Measurements from ENCODE around the gene MPST. TPM values are rescaled to one million over a fixed set of nuclear protein-coding genes. Genes with fewer than 3 reads are reported as not detected.
A peak's percentile ranks its signal among the peaks of the same experiment; 100 is the strongest.

The MPST gene
- total and polyA plus RNA-seq, 4 experiments from 2014 or later: 3.7 to 7.4 (median 5.6) TPM

GRCh38 chr22:37062702-37063381 lies 43.3 kb downstream of the MPST start:
- CTCF ChIA-PET (ENCODE audit: partially characterized antibody): no interaction called here
- peaks cover 4 to 10% (median 7%) of the 10 kb centered on the region in 4 donors for H3K4me1 Mint-ChIP-seq

GRCh38 chr22:37063431-37064420 lies 44.2 kb downstream of the MPST start:
- no peaks in the 10 kb centered on the region for H3K9me3 Mint-ChIP-seq

More at GRCh38 chr22:37062702-37063381, 43.3 kb downstream of the MPST start:
- Mint-ChIP-seq H3K27ac (peak overlapping the region in 2 of 7 donors; percentile 20 to 51), H3K36me3 (peaks cover 6 to 29% of the 10 kb centered on the region in 2 donors), H3K9me3 (no peaks in the 10 kb centered on the region), H3K27me3 (peaks cover 0 to 4% of the 10 kb centered on the region in 2 donors), H3K4me3 (no peak overlapping the region)
- Histone ChIP-seq H3K27ac (ENCODE audit: low read depth, low read length) (no peak overlapping the region), H3K4me3 (ENCODE audit: low read length in 2 of 2) (no peak overlapping the region), H3K36me3 (ENCODE audit: insufficient read depth, low read length) (peaks cover 3% of the 10 kb centered on the region), H3K4me1 (ENCODE audit: insufficient read depth, low read length) (peaks cover 18% of the 10 kb centered on the region), H3K27me3 (ENCODE audit: insufficient read depth, low read length) (no peaks in the 10 kb centered on the region), H3K9me3 (ENCODE audit: control insufficient read depth in 1 of 2, low read length in 2 of 2) (no peaks in the 10 kb centered on the region)
- POLR2A ChIA-PET (ENCODE audit: partially characterized antibody): no interaction called here
- DNase-seq: no peak
- intact Hi-C loops (cut with micrococcal nuclease): no loop called here

GRCh38 chr22:37064553-37064952 lies 45.0 kb downstream of the MPST start:
- Mint-ChIP-seq H3K27me3 (peaks cover 0 to 5% of the 10 kb centered on the region in 2 donors), H3K4me1 (peaks cover 4 to 10% (median 8%) of the 10 kb centered on the region in 4 donors), H3K9me3 (no peaks in the 10 kb centered on the region), H3K27ac (peak overlapping the region in 1 of 7 donors; percentile 70), H3K4me3 (no peak overlapping the region), H3K36me3 (peaks cover 6 to 19% of the 10 kb centered on the region in 2 donors)
- no peak for DNase-seq
- H3K4me3 ChIP-seq (ENCODE audit: low read length in 2 of 2): no peak overlapping the region
- intact Hi-C loops (cut with micrococcal nuclease): no loop called here
- H3K36me3 ChIP-seq (ENCODE audit: insufficient read depth, low read length): no peaks in the 10 kb centered on the region
- no peaks in the 10 kb centered on the region for H3K27me3 ChIP-seq (ENCODE audit: insufficient read depth, low read length)
- H3K27ac ChIP-seq (ENCODE audit: low read depth, low read length): no peak overlapping the region
- H3K9me3 ChIP-seq (ENCODE audit: control insufficient read depth in 1 of 2, low read length in 2 of 2): no peaks in the 10 kb centered on the region
- ChIA-PET POLR2A (ENCODE audit: partially characterized antibody) (interaction anchor here (0.8 kb wide), 1 partner anchor 135 kb away, joined by 3 read pairs; no protein-coding TSS in a partner anchor), CTCF (ENCODE audit: partially characterized antibody) (no interaction called here)
- H3K4me1 ChIP-seq (ENCODE audit: insufficient read depth, low read length): peaks cover 14% of the 10 kb centered on the region

More at GRCh38 chr22:37063431-37064420, 44.2 kb downstream of the MPST start:
- Mint-ChIP-seq H3K27me3 (peaks cover 0 to 4% of the 10 kb centered on the region in 2 donors), H3K27ac (peak overlapping the region in 4 of 7 donors; percentile 30 to 87 (median 52)), H3K36me3 (peaks cover 6 to 22% of the 10 kb centered on the region in 2 donors), H3K4me1 (peaks cover 4 to 10% (median 8%) of the 10 kb centered on the region in 4 donors), H3K4me3 (no peak overlapping the region)
- Histone ChIP-seq H3K4me1 (ENCODE audit: insufficient read depth, low read length) (peaks cover 18% of the 10 kb centered on the region), H3K27ac (ENCODE audit: low read depth, low read length) (no peak overlapping the region), H3K27me3 (ENCODE audit: insufficient read depth, low read length) (no peaks in the 10 kb centered on the region), H3K9me3 (ENCODE audit: control insufficient read depth in 1 of 2, low read length in 2 of 2) (no peaks in the 10 kb centered on the region), H3K36me3 (ENCODE audit: insufficient read depth, low read length) (no peaks in the 10 kb centered on the region), H3K4me3 (ENCODE audit: low read length in 2 of 2) (no peak overlapping the region)
- ChIA-PET CTCF (ENCODE audit: partially characterized antibody) (no interaction called here), POLR2A (ENCODE audit: partially characterized antibody) (interaction anchor here (0.8 kb wide), 1 partner anchor 136 kb away, joined by 3 read pairs; no protein-coding TSS in a partner anchor)
- DNase-seq: peak in 2 of 5 donors; percentile 15 to 28
- intact Hi-C loops (cut with micrococcal nuclease): no loop called here

DNA sequence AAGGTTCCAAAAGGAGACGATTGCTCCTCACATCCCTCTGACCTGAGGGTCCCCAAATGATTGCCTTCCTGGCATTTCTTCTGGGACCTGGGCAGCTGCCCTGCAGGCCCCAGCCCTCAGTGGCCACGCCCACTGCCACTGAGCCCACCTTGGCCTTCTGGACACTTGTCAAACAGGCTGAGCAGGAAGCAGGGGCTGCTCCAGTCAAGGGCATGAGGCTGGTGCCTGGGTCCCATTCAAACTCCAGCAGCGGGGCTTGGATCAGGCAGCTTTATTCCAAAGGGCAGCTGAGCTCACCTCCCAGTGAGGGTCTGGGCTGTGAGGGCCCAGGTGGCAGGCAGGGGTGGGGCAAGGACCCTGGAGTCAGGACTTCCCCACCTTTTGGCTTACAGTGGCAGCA lies 45.6 kb downstream of the MPST start:
- H3K4me1 Mint-ChIP-seq: peaks cover 3 to 7% (median 4%) of the 10 kb centered on the region in 4 donors
- intact Hi-C loops (cut with micrococcal nuclease): no loop called here
- H3K27ac Mint-ChIP-seq: no peak overlapping the region
- H3K9me3 ChIP-seq (ENCODE audit: control insufficient read depth in 1 of 2, low read length in 2 of 2): no peaks in the 10 kb centered on the region
- POLR2A ChIA-PET (ENCODE audit: partially characterized antibody): interaction anchor here (0.6 kb wide), 1 partner anchor 103 kb away, joined by 3 read pairs; no protein-coding TSS in a partner anchor
- H3K27me3 Mint-ChIP-seq: peaks cover 2 to 10% of the 10 kb centered on the region in 2 donors
- H3K9me3 Mint-ChIP-seq: no peaks in the 10 kb centered on the region
- no peaks in the 10 kb centered on the region for H3K27me3 ChIP-seq (ENCODE audit: insufficient read depth, low read length)
- H3K36me3 ChIP-seq (ENCODE audit: insufficient read depth, low read length): no peaks in the 10 kb centered on the region
- peaks cover 8% of the 10 kb centered on the region for H3K4me1 ChIP-seq (ENCODE audit: insufficient read depth, low read length)
- no peak for DNase-seq
- CTCF ChIA-PET (ENCODE audit: partially characterized antibody): interaction anchor here (1.0 kb wide), 1 partner anchor 15 kb away, joined by 3 read pairs; no protein-coding TSS in a partner anchor
- H3K4me3 ChIP-seq (ENCODE audit: low read length in 2 of 2): no peak overlapping the region
- H3K27ac ChIP-seq (ENCODE audit: low read depth, low read length): no peak overlapping the region
- H3K36me3 Mint-ChIP-seq: peaks cover 6 to 15% of the 10 kb centered on the region in 2 donors
- H3K4me3 Mint-ChIP-seq: no peak overlapping the region

DNA sequence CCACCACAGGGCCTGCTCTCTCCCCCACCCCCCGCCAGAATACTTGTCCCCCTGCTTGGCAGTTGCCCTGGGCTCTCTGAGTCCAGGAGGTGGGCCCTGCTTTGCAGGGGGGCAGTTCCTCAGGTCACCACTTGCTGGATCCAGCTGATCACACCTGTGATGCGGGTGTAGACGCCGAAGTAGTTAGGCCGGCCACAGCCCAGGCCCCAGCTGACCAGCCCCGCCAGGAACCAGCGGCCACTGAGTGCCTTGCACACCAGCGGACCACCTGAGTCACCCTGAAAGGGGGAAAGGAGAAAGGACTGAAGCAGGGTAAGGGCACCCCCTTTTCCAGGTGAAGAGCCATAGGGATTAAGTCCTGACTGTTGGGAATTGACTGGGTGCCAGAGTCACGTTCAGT lies 46.4 kb downstream of the MPST start:
- Histone ChIP-seq H3K36me3 (ENCODE audit: insufficient read depth, low read length) (no peaks in the 10 kb centered on the region), H3K27me3 (ENCODE audit: insufficient read depth, low read length) (no peaks in the 10 kb centered on the region), H3K4me1 (ENCODE audit: insufficient read depth, low read length) (peaks cover under 1% of the 10 kb centered on the region), H3K9me3 (ENCODE audit: control insufficient read depth in 1 of 2, low read length in 2 of 2) (no peaks in the 10 kb centered on the region), H3K4me3 (ENCODE audit: low read length in 2 of 2) (no peak overlapping the region), H3K27ac (ENCODE audit: low read depth, low read length) (no peak overlapping the region)
- ChIA-PET POLR2A (ENCODE audit: partially characterized antibody) (no interaction called here), CTCF (ENCODE audit: partially characterized antibody) (interaction anchor here (1.0 kb wide), 1 partner anchor 14 kb away, joined by 3 read pairs; no protein-coding TSS in a partner anchor)
- intact Hi-C loops (cut with micrococcal nuclease): no loop called here
- Mint-ChIP-seq H3K9me3 (no peaks in the 10 kb centered on the region), H3K4me3 (no peak overlapping the region), H3K27me3 (peaks cover 3 to 10% of the 10 kb centered on the region in 2 donors), H3K27ac (no peak overlapping the region), H3K36me3 (peaks cover 6 to 11% of the 10 kb centered on the region in 2 donors), H3K4me1 (peaks cover 0 to 4% (median 1%) of the 10 kb centered on the region in 4 donors)
- no peak for DNase-seq

DNA sequence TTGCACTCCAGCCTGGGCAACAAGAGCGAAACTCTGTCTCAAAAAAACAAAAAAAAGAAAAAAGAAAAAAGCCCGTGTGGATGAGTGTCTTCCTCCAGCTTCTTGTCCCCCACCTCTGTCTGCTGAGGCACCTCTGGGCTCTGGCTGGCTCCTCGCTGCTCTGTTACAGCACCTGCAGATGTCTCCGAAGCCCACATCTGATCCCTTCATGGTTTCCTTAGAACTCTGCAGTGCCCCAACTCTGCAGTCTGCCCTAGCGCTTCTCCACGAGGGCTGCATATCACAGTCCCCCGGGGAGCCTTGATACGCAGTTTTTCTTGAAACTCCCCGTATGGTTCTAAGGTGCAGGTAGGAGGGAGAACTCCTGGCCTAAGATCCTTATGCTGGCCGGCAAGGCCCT lies 47.9 kb downstream of the MPST start:
- H3K9me3 Mint-ChIP-seq: no peaks in the 10 kb centered on the region
- peaks cover 6 to 8% of the 10 kb centered on the region in 2 donors for H3K36me3 Mint-ChIP-seq
- H3K4me1 ChIP-seq (ENCODE audit: insufficient read depth, low read length): no peaks in the 10 kb centered on the region
- no peak overlapping the region for H3K27ac Mint-ChIP-seq
- POLR2A ChIA-PET (ENCODE audit: partially characterized antibody): no interaction called here
- peaks cover 3 to 10% of the 10 kb centered on the region in 2 donors for H3K27me3 Mint-ChIP-seq
- no peak overlapping the region for H3K27ac ChIP-seq (ENCODE audit: low read depth, low read length)
- H3K4me1 Mint-ChIP-seq: peaks cover 0 to 2% (median 0%) of the 10 kb centered on the region in 4 donors
- intact Hi-C loops (cut with micrococcal nuclease): no loop called here
- no peak overlapping the region for H3K4me3 Mint-ChIP-seq
- no peaks in the 10 kb centered on the region for H3K36me3 ChIP-seq (ENCODE audit: insufficient read depth, low read length)
- CTCF ChIA-PET (ENCODE audit: partially characterized antibody): interaction anchor here (1.8 kb wide), 1 partner anchor 9 kb away, joined by 6 read pairs; no protein-coding TSS in a partner anchor
- no peak overlapping the region for H3K4me3 ChIP-seq (ENCODE audit: low read length in 2 of 2)
- H3K9me3 ChIP-seq (ENCODE audit: control insufficient read depth in 1 of 2, low read length in 2 of 2): no peaks in the 10 kb centered on the region
- H3K27me3 ChIP-seq (ENCODE audit: insufficient read depth, low read length): no peaks in the 10 kb centered on the region
- DNase-seq: no peak
